CD14-positive monocyte (primary cell): ENCODE results near the gene BRIX1. TPM values are rescaled to one million over a fixed set of nuclear protein-coding genes. Genes with fewer than 3 reads are reported as not detected.
A peak's percentile ranks its signal among the peaks of the same experiment; 100 is the strongest.

Experiments
- DNase-seq, 3 donors: peaks; one replicate each; pipeline ENCODE4 v3.0.0-alpha.2; 2011 to 2022
- H2AFZ ChIP-seq: 2 replicates; pipeline ENCODE4 v1.6.0; 2012; ENCODE audit warnings: mild to moderate bottlenecking, low read depth, low read length, inconsistent platforms; ENCODE audit not compliant: insufficient read depth, poor library complexity, severe bottlenecking
- H3K27ac ChIP-seq, 2 donors: 1 replicate in 1 of 2; 2 replicates in 1 of 2; pipeline ENCODE4 v1.5.1; 2012 to 2013; ENCODE audit warnings: low read length in 2 of 2, control low read depth in 1 of 2, inconsistent platforms in 1 of 2, low read depth in 1 of 2, mild to moderate bottlenecking in 1 of 2
- H3K27me3 ChIP-seq, 2 donors: one replicate each; pipeline versions ENCODE4 v1.6.0 to v1.6.1; 2011 to 2013; ENCODE audit warnings: low read length in 2 of 2; ENCODE audit not compliant: control insufficient read depth in 2 of 2, insufficient read depth in 2 of 2
- H3K36me3 ChIP-seq, 2 donors: replicated peaks in 1 of 2; 1 replicate in 1 of 2; 2 replicates in 1 of 2; pipeline versions ENCODE4 v1.5.1 to v1.6.1; 2012 to 2013; ENCODE audit warnings: low read length in 2 of 2, control low read depth in 1 of 2, inconsistent platforms in 1 of 2, mild to moderate bottlenecking in 1 of 2; ENCODE audit not compliant: insufficient read depth in 2 of 2, control insufficient read depth in 1 of 2
- H3K4me1 ChIP-seq, 2 donors: 1 replicate in 1 of 2; 2 replicates in 1 of 2; pipeline versions ENCODE4 v1.5.1 to v1.6.1; 2012 to 2013; ENCODE audit warnings: low read length in 2 of 2, control low read depth in 1 of 2, inconsistent platforms in 1 of 2, mild to moderate bottlenecking in 1 of 2, moderate library complexity in 1 of 2; ENCODE audit not compliant: insufficient read depth in 2 of 2, control insufficient read depth in 1 of 2
- H3K4me2 ChIP-seq: replicated peaks from 2 replicates; pipeline ENCODE3; 2012; ENCODE audit warnings: low read length, moderate library complexity, mild to moderate bottlenecking; ENCODE audit not compliant: poor library complexity, severe bottlenecking; ENCODE audit errors: extremely low read depth
- H3K4me3 ChIP-seq, 3 experiments: fragments of 200-600 bp in 1 of 3; sonication (generic) in 1 of 3; replicated peaks in 1 of 3; 1 replicate in 2 of 3; 2 replicates in 1 of 3; pipeline ENCODE4 v1.5.1; 2011 to 2013; ENCODE audit warnings: low read length in 3 of 3, mild to moderate bottlenecking in 3 of 3, control low read depth in 2 of 3, low read depth in 2 of 3, inconsistent platforms in 1 of 3, moderate library complexity in 1 of 3
- H3K79me2 ChIP-seq: 2 replicates; pipeline ENCODE4 v1.6.0; 2012; ENCODE audit warnings: mild to moderate bottlenecking, control low read depth, inconsistent platforms, low read length, moderate library complexity; ENCODE audit not compliant: insufficient read depth
- H3K9ac ChIP-seq: 2 replicates; pipeline ENCODE4 v1.6.0; 2017; ENCODE audit warnings: low read length, mild to moderate bottlenecking; ENCODE audit not compliant: insufficient read depth, poor library complexity, severe bottlenecking
- H3K9me3 ChIP-seq, 2 donors: replicated peaks in 1 of 2; 1 replicate in 1 of 2; 2 replicates in 1 of 2; pipeline versions ENCODE4 v1.5.1 to v1.6.1; 2012 to 2013; ENCODE audit warnings: low read length in 2 of 2, control low read depth in 1 of 2; ENCODE audit not compliant: control insufficient read depth in 1 of 2, insufficient read depth in 1 of 2
- H4K20me1 ChIP-seq: 2 replicates; pipeline ENCODE4 v1.6.0; 2012; ENCODE audit warnings: mild to moderate bottlenecking, low read length, control low read depth, moderate library complexity; ENCODE audit not compliant: insufficient read depth
- H3K27ac Mint-ChIP-seq, 7 donors: one replicate each; pipeline ENCODE4 v1.8.0; 2020; ENCODE audit warnings: mild to moderate bottlenecking in 7 of 7, mixed read lengths in 7 of 7, moderate library complexity in 6 of 7, inconsistent platforms in 2 of 7
- H3K27me3 Mint-ChIP-seq, 3 donors: one replicate each; pipeline ENCODE4 v1.8.0; 2021 to 2022; ENCODE audit warnings: low read depth in 3 of 3, mild to moderate bottlenecking in 3 of 3, mixed read lengths in 3 of 3, moderate library complexity in 3 of 3, inconsistent platforms in 1 of 3
- H3K36me3 Mint-ChIP-seq, 2 donors: one replicate each; pipeline ENCODE4 v1.8.0; 2020; ENCODE audit warnings: mixed read lengths in 2 of 2, inconsistent platforms in 1 of 2, mild to moderate bottlenecking in 1 of 2
- H3K4me1 Mint-ChIP-seq: one replicate; pipeline ENCODE4 v1.8.0; 2020; ENCODE audit warnings: mild to moderate bottlenecking, mixed read lengths
- H3K4me3 Mint-ChIP-seq, 2 donors: one replicate each; pipeline ENCODE4 v1.8.0; 2020; ENCODE audit warnings: mild to moderate bottlenecking in 2 of 2, mixed read lengths in 2 of 2, moderate library complexity in 1 of 2
- H3K9me3 Mint-ChIP-seq, 7 donors: one replicate each; pipeline ENCODE4 v1.8.0; 2020 to 2022; ENCODE audit warnings: mixed read lengths in 7 of 7, mild to moderate bottlenecking in 6 of 7, moderate library complexity in 6 of 7, inconsistent platforms in 2 of 7
- WGBS: methylation state at CpG from one replicate; pipeline ENCODE4 v1.1.5; 2013; ENCODE audit warnings: missing lambda C conversion rate; ENCODE audit not compliant: insufficient coverage; 5-methylcytosine and 5-hydroxymethylcytosine counted together
- intact Hi-C, 2 donors: fragments of 100-400 bp; cut with micrococcal nuclease; formaldehyde crosslinking; loops; one replicate each; pipeline versions ENCODE4 v1.15.0 to v1.15.1; 2023
- polyA plus RNA-seq, 3 donors: library from polyadenylated mRNA; depleted of rRNA in 1 of 3; unstranded in 2 of 3; stranded (reverse) in 1 of 3; fragments of 300-500 nt in 2 of 3; fragments of >200 nt in 1 of 3; fragmentation: Illumina TruSeq in 2 of 3; gene quantifications; 1 replicate in 2 of 3; 2 replicates in 1 of 3; pipeline ENCODE4 v1.2.3, GENCODE V29; 2012 to 2021
- TF ChIP-seq, protein P1 (sequence below): fragments of 200-600 bp; IDR thresholded peaks from one replicate; pipeline ENCODE4 v1.8.0; 2022; ENCODE audit warnings: antibody characterized with exemption, mild to moderate bottlenecking

Gene BRIX1
- polyA plus RNA-seq, 3 donors, result 3.3 to 13.5 (median 12.5) TPM

DNA sequence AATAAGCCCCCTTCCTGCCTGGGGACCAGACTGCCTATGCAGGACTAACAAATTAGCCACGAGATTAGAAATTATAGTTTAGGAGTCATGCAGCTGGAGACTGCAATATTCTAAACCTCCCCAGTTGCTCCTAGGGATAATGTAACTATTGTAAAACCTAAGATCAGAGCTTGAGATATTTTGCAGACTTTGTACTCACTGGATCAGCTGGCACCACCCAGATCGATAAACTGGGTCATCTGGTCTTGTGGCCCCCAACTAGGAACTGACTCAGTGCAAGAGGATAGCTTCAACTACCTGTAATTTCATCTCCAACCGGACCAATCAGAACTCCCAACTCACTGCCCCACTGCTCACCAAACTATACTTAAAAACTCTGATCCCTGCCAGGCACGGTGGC, 52.0 kb downstream of the BRIX1 start:
- H3K36me3 Mint-ChIP-seq, result peaks cover 0 to 7% of the 10 kb centered on the region in 2 donors
- H3K27ac ChIP-seq, result no peak overlapping the region
- WGBS, result 100% methylated on average over 2 of the region's 4 CpGs
- H3K4me2 ChIP-seq, result no peak overlapping the region
- H3K27me3 Mint-ChIP-seq, result peaks cover 0 to 2% (median 2%) of the 10 kb centered on the region in 3 donors
- no peaks in the 10 kb centered on the region for H3K4me1 Mint-ChIP-seq
- intact Hi-C loops, result no loop called here
- no peaks in the 10 kb centered on the region for H3K27me3 ChIP-seq
- H3K9me3 Mint-ChIP-seq, result peaks cover 14 to 22% (median 15%) of the 10 kb centered on the region in 7 donors
- H3K27ac Mint-ChIP-seq, result no peak overlapping the region
- no peak overlapping the region for H3K9ac ChIP-seq
- no peak overlapping the region for H3K4me3 ChIP-seq
- H2AFZ ChIP-seq, result no peak overlapping the region
- H3K9me3 ChIP-seq, result peaks cover 10 to 16% of the 10 kb centered on the region in 2 donors
- TF ChIP-seq, protein P1, sequence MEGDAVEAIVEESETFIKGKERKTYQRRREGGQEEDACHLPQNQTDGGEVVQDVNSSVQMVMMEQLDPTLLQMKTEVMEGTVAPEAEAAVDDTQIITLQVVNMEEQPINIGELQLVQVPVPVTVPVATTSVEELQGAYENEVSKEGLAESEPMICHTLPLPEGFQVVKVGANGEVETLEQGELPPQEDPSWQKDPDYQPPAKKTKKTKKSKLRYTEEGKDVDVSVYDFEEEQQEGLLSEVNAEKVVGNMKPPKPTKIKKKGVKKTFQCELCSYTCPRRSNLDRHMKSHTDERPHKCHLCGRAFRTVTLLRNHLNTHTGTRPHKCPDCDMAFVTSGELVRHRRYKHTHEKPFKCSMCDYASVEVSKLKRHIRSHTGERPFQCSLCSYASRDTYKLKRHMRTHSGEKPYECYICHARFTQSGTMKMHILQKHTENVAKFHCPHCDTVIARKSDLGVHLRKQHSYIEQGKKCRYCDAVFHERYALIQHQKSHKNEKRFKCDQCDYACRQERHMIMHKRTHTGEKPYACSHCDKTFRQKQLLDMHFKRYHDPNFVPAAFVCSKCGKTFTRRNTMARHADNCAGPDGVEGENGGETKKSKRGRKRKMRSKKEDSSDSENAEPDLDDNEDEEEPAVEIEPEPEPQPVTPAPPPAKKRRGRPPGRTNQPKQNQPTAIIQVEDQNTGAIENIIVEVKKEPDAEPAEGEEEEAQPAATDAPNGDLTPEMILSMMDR, result no peak
- no peak for DNase-seq
- no peak overlapping the region for H3K4me3 Mint-ChIP-seq
- H3K36me3 ChIP-seq, result no peaks in the 10 kb centered on the region
- no peaks in the 10 kb centered on the region for H3K4me1 ChIP-seq
- H3K79me2 ChIP-seq, result no peaks in the 10 kb centered on the region
- no peaks in the 10 kb centered on the region for H4K20me1 ChIP-seq

- Mint-ChIP-seq H3K36me3 (peaks cover 0 to 7% of the 10 kb centered on the region in 2 donors), H3K9me3 (peaks cover 14 to 22% (median 15%) of the 10 kb centered on the region in 7 donors), H3K4me3 (no peak overlapping the region), H3K4me1 (no peaks in the 10 kb centered on the region), H3K27me3 (peaks cover 0 to 2% (median 2%) of the 10 kb centered on the region in 3 donors), H3K27ac (peak overlapping the region in 1 of 7 donors; percentile 46)
- DNase-seq, result no peak
- no peaks in the 10 kb centered on the region for H3K36me3 ChIP-seq
- H3K9me3 ChIP-seq, result peaks cover 10 to 16% of the 10 kb centered on the region in 2 donors
- H3K27ac ChIP-seq, result no peak overlapping the region
- no peaks in the 10 kb centered on the region for H3K27me3 ChIP-seq
- intact Hi-C loops, result no loop called here
- H2AFZ ChIP-seq, result no peak overlapping the region
- TF ChIP-seq, protein P1, result no peak
- H3K4me1 ChIP-seq, result no peaks in the 10 kb centered on the region
- H3K4me3 ChIP-seq, result no peak overlapping the region
- WGBS, result no CpG with 5 or more reads among the region's 2 CpGs
- no peaks in the 10 kb centered on the region for H4K20me1 ChIP-seq
- no peak overlapping the region for H3K4me2 ChIP-seq
- no peaks in the 10 kb centered on the region for H3K79me2 ChIP-seq
- H3K9ac ChIP-seq, result no peak overlapping the region
Observed at GRCh38 chr5:34968258-34968657, 52.7 kb downstream of the BRIX1 start.
